ENCODE data around the gene HS2ST1.

DNA sequence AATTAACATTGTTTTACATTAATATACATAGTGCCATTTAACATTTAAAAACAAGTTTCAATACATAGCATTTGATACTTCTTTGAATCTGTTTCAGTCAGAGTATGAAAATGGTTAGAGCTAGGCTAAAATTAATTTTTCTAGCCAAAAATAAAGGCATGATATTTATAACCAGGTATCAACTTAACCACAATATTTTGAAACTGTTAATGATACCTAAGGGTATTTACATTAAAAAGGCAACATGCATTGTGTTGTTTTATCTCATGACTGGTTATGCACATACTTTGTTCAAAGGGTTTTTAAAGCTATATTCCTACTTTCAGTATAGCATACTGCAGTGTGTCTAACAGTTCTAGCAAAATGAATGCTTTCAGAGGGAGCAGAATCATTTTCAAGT lies 130.0 kb downstream of the HS2ST1 start:
- TF ChIP-seq POLR2AphosphoS5 (IDR thresholded peaks at IDR 0.05) (no peak), CTCF (IDR thresholded peaks at IDR 0.05) (no peak), POLR2A (IDR thresholded peaks at IDR 0.05) (no peak)

All from breast epithelium (tissue), 3 donors.